Thyroid gland (tissue), 4 donors: ENCODE results near the gene ZNF665. TPM values are rescaled to one million over a fixed set of nuclear protein-coding genes. Genes with fewer than 3 reads are reported as not detected.
A peak's percentile ranks its signal among the peaks of the same experiment; 100 is the strongest.

ENCODE experiments used
- DNase-seq, 2 donors: peaks; one replicate each; pipeline ENCODE4 v3.0.0-alpha.2; 2019
- H3K27ac ChIP-seq, 3 donors: fragments of 200-600 bp; sonication (generic); 1 replicate in 2 of 3; 2 replicates in 1 of 3; pipeline ENCODE4 v1.5.1; 2016 to 2019; ENCODE audit warnings: mild to moderate bottlenecking in 1 of 3, moderate library complexity in 1 of 3
- H3K27me3 ChIP-seq: fragments of 200-600 bp; sonication (generic); one replicate; pipeline ENCODE4 v1.5.1; 2019
- H3K36me3 ChIP-seq, 2 donors: fragments of 200-600 bp; sonication (generic); one replicate each; pipeline ENCODE4 v1.5.1; 2016 to 2019
- H3K4me1 ChIP-seq, 2 donors: fragments of 200-600 bp; sonication (generic); one replicate each; pipeline ENCODE4 v1.5.1; 2017 to 2019
- H3K4me3 ChIP-seq, 3 donors: fragments of 200-600 bp; sonication (generic); replicated peaks in 1 of 3; 1 replicate in 2 of 3; 2 replicates in 1 of 3; pipeline ENCODE4 v1.5.1; 2016; ENCODE audit warnings: mild to moderate bottlenecking in 1 of 3
- H3K9me3 ChIP-seq: fragments of 200-600 bp; sonication (generic); one replicate; pipeline ENCODE4 v1.5.1; 2017
- CTCF ChIP-seq, 6 experiments: fragments of 200-600 bp in 3 of 6; fragments of 450-650 bp in 3 of 6; sonication (generic) in 3 of 6; IDR thresholded peaks; one replicate each; pipeline ENCODE4 v1.5.1; 2016 to 2019; ENCODE audit warnings: antibody characterized with exemption in 6 of 6, mild to moderate bottlenecking in 2 of 6, inconsistent platforms in 1 of 6, moderate library complexity in 1 of 6
- POLR2A ChIP-seq, 2 donors: fragments of 450-650 bp; IDR thresholded peaks; one replicate each; pipeline ENCODE4 v1.6.1; 2017; ENCODE audit warnings: antibody characterized with exemption in 2 of 2, mild to moderate bottlenecking in 2 of 2, moderate library complexity in 1 of 2
- WGBS, 2 donors: methylation state at CpG; one replicate each; pipeline ENCODE4 v1.1.5; 2017; 5-methylcytosine and 5-hydroxymethylcytosine counted together
- intact Hi-C: fragments of 100-400 bp; cut with DNase I; formaldehyde crosslinking; loops from one replicate; pipeline ENCODE4 v1.15.1; 2023
- total RNA-seq, 4 donors: library from RNA; depleted of rRNA; stranded (reverse); fragments of >200 nt; gene quantifications; one replicate each; pipeline ENCODE4 v1.2.3, GENCODE V29; 2016

ZNF665 gene
- total RNA-seq, 4 donors from 2014 or later, result 4.3 to 9.9 (median 7.3) TPM

GRCh38 chr19:53147645-53148044 lies 45.5 kb downstream of the ZNF665 start:
- no peaks in the 10 kb centered on the region for H3K9me3 ChIP-seq
- intact Hi-C loops, result no loop called here
- no peak for DNase-seq
- no peaks in the 10 kb centered on the region for H3K4me1 ChIP-seq
- no peak for TF ChIP-seq CTCF (IDR thresholded peaks at IDR 0.05)
- no peaks in the 10 kb centered on the region for H3K27me3 ChIP-seq
- H3K4me3 ChIP-seq, result no peak overlapping the region
- H3K36me3 ChIP-seq, result peaks cover 39% of the 10 kb centered on the region in 2 donors
- H3K27ac ChIP-seq, result no peak overlapping the region

DNA sequence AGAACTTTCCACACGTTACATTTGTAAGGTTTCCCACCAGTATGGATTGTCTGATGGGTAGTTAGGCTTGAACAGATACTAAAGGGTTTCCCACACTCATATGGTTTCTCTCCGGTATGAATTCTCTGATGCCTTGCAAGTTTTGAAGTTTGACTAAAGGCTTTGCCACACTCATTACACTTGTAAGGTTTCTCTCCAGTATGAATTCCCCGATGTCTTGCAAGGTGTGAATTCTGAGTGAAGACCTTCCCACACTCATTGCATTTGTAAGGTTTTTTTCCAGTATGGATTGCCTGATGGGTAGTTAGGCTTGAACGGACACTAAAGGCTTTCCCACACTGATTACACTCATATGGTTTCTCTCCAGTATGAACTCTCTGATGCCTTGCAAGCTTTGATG lies 52.8 kb downstream of the ZNF665 start:
- H3K4me3 ChIP-seq, result no peak overlapping the region
- intact Hi-C loops, result no loop called here
- WGBS, 2 donors, result 95 to 97% methylated on average over 4 of the region's 4 CpGs
- TF ChIP-seq POLR2A (IDR thresholded peaks at IDR 0.05) (no peak), CTCF (IDR thresholded peaks at IDR 0.05) (no peak)
- no peaks in the 10 kb centered on the region for H3K9me3 ChIP-seq
- H3K36me3 ChIP-seq, result peaks cover 23 to 27% of the 10 kb centered on the region in 2 donors
- H3K27me3 ChIP-seq, result no peaks in the 10 kb centered on the region
- H3K27ac ChIP-seq, result no peak overlapping the region
- DNase-seq, result no peak
- H3K4me1 ChIP-seq, result no peaks in the 10 kb centered on the region

GRCh38 chr19:53136432-53136831 lies 56.7 kb downstream of the ZNF665 start:
- Histone ChIP-seq H3K27ac (no peak overlapping the region), H3K27me3 (no peaks in the 10 kb centered on the region), H3K9me3 (no peaks in the 10 kb centered on the region), H3K4me3 (no peak overlapping the region), H3K36me3 (peaks cover 3 to 6% of the 10 kb centered on the region in 2 donors), H3K4me1 (peaks cover 6% of the 10 kb centered on the region in 2 donors)
- intact Hi-C loops, result no loop called here
- DNase-seq, result no peak
- TF ChIP-seq POLR2A (IDR thresholded peaks at IDR 0.05) (no peak), CTCF (IDR thresholded peaks at IDR 0.05) (no peak)
- 91 to 94% methylated on average over 3 of the region's 3 CpGs for WGBS, 2 donors

DNA sequence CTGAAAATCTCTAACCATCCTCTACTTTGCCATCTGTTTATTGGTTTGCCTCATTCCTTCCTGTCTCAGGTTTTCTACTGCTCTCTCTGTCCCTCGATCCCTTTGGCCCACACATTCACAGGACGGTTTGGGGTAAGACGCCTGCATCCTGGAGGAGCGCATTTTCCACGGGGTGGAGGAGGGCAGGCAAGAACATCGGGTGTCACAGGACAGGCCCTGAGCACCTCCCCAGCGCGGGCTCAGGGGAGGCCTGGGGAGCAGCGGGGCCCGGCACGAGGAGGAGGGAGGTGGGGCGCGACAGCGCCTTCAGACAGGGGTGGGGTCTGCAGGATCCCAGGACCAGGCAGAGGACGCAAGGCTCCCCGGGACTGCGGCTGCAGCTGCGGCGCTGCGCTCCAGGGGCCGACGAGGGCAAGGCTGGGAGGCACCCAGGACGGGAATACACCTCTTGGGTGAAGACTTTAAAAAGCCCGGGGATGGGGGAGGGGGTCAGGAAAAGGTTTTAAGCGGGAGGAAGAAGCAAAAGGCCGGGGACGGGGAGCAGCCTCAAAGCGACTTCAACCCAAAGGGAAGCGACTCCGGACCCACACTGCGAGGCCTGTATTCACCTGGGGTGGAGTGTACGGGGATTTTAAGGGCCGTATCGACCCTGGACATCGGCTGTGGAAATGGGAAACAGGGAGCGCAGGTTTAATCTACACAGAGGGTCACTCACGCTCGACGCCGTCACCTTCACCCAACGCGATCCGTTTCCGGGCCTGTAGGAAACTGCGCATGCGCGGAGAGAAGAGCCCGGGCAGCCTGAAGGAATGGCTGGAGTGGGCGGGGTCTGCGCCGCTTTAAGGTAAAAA lies 60.8 kb downstream of the ZNF665 start, which contains the start of gene ZNF415:
Gene ZNF415, minus strand, starts transcription at position 770 of the 851 bp plus-strand sequence. CDS start 10,234 bp downstream, outside the sequence.
- peaks cover 10 to 15% of the 10 kb centered on the region in 2 donors for H3K4me1 ChIP-seq
- intact Hi-C loops, result no loop called here
- no peaks in the 10 kb centered on the region for H3K9me3 ChIP-seq
- H3K4me3 ChIP-seq, result peak within 1 kb of the TSS; percentile 46 to 67 (median 47)
- H3K36me3 ChIP-seq, result no peaks in the 10 kb centered on the region
- peak within 1 kb of the TSS; percentile 51 to 74 (median 56) for H3K27ac ChIP-seq
- TF ChIP-seq POLR2A (IDR thresholded peaks at IDR 0.05) (peak in 1 of 2 donors; percentile 69), CTCF (IDR thresholded peaks at IDR 0.05) (no peak)
- no peaks in the 10 kb centered on the region for H3K27me3 ChIP-seq
- peak; percentile 88 to 91 for DNase-seq
- WGBS, 2 donors, result 1 to 4% methylated on average over 39 to 50 of the region's 51 CpGs

DNA sequence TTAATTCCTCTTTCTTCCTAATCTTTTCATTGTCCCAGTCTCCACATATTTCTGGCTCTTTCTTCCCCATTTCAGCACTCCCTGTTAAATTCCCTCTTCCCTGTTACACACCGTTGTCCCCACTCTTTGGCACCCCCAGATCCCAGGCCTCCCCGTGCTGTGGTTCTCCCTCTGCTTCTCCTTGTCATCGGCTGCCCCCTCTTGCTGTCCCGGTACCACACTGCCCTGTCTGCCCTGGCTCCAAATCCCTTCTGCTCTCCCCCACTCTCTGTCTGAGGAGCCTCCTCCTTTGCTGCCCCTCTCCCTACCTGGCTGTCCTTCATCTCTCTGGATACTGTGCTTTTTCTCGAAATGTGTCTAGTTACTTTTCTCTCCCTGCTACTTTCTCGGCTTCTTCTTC lies 61.4 kb downstream of the ZNF665 start:
- no peaks in the 10 kb centered on the region for H3K27me3 ChIP-seq
- no peak for TF ChIP-seq CTCF (IDR thresholded peaks at IDR 0.05)
- no peak for TF ChIP-seq POLR2A (IDR thresholded peaks at IDR 0.05)
- no peaks in the 10 kb centered on the region for H3K36me3 ChIP-seq
- peaks cover 10 to 15% of the 10 kb centered on the region in 2 donors for H3K4me1 ChIP-seq
- 39 to 56% methylated on average over 6 of the region's 6 CpGs for WGBS, 2 donors
- peak overlapping the region in 1 of 3 donors; percentile 67 for H3K4me3 ChIP-seq
- intact Hi-C loops, result no loop called here
- no peak for DNase-seq
- no peak overlapping the region for H3K27ac ChIP-seq
- H3K9me3 ChIP-seq, result no peaks in the 10 kb centered on the region
